ENCODE results near the gene ARHGAP45. TPM values are rescaled to one million over a fixed set of nuclear protein-coding genes. Genes with fewer than 3 reads are reported as not detected.

The ARHGAP45 gene
- total and polyA plus RNA-seq, 9 of the 15 experiments (the other 6 are each of a cell fraction or from before 2014, with no cell fraction given): 0.08 to 22.1 (median 4.2) TPM

- TF ChIP-seq ARID4B (CRISPR knock-in tag; IDR thresholded peaks at IDR 0.05): 0 out of 2 replicates have a peak, but pooled peaks have one; percentile 11
- no peak for TF ChIP-seq PHF20 (IDR thresholded peaks at IDR 0.05; ENCODE audit: partially characterized antibody)
- TF ChIP-seq HSF4 (CRISPR knock-in tag; IDR thresholded peaks at IDR 0.05; ENCODE audit: borderline replicate concordance): peak; percentile 35; the same call in 1 of the 2 replicates
- no peak for TF ChIP-seq KDM5B (IDR thresholded peaks at IDR 0.05; ENCODE audit: insufficient replicate concordance, low read depth, low read length)
- TF ChIP-seq ZNF384 (IDR thresholded peaks at IDR 0.05; ENCODE audit: low read depth, low read length): no peak
- no peak for TF ChIP-seq DDX20 (tag; IDR thresholded peaks at IDR 0.05; ENCODE audit: low read depth)
- TF ChIP-seq TEAD1 (CRISPR knock-in tag; IDR thresholded peaks at IDR 0.05): no peak
- no peak for TF ChIP-seq PRPF4 (IDR thresholded peaks at IDR 0.05; ENCODE audit: insufficient read depth, low read depth, low read length, poor library complexity, severe bottlenecking)
- TF ChIP-seq ZNF609 (CRISPR knock-in tag; IDR thresholded peaks at IDR 0.05; ENCODE audit: borderline replicate concordance): no peak
- no peak for TF ChIP-seq KLF1 (tag; IDR thresholded peaks at IDR 0.05)
- TF ChIP-seq PURB (CRISPR knock-in tag; IDR thresholded peaks at IDR 0.05; ENCODE audit: low read depth): no peak
- TF ChIP-seq ELF1 (tag; IDR thresholded peaks at IDR 0.05): peak; percentile 34; the same call in 1 of the 2 replicates
- TF ChIP-seq RBBP5 (IDR thresholded peaks at IDR 0.05; ENCODE audit: borderline replicate concordance, insufficient read depth, low read length, poor library complexity, severe bottlenecking): peak; percentile 84
- peak; percentile 77 for TF ChIP-seq HNRNPLL (IDR thresholded peaks at IDR 0.05; ENCODE audit: low read depth, low read length, poor library complexity, severe bottlenecking)
- TF ChIP-seq FOXJ2 (tag; IDR thresholded peaks at IDR 0.05): no peak
- TF ChIP-seq ZZZ3 (IDR thresholded peaks at IDR 0.05): no peak
- no peak for TF ChIP-seq JUN (IDR thresholded peaks at IDR 0.05; ENCODE audit: borderline replicate concordance, low read depth, low read length)
- TF ChIP-seq JUN (CRISPR knock-in tag; IDR thresholded peaks at IDR 0.05; ENCODE audit: borderline replicate concordance): no peak
These were observed 46.0 kb upstream of the ARHGAP45 start, which contains the start of gene TMEM259 (continued) for GRCh38 chr19:1020868-1021425.
